ENCODE results near the gene SLC39A6.
A peak's percentile ranks its signal among the peaks of the same experiment; 100 is the strongest.

SLC39A6 gene

DNA sequence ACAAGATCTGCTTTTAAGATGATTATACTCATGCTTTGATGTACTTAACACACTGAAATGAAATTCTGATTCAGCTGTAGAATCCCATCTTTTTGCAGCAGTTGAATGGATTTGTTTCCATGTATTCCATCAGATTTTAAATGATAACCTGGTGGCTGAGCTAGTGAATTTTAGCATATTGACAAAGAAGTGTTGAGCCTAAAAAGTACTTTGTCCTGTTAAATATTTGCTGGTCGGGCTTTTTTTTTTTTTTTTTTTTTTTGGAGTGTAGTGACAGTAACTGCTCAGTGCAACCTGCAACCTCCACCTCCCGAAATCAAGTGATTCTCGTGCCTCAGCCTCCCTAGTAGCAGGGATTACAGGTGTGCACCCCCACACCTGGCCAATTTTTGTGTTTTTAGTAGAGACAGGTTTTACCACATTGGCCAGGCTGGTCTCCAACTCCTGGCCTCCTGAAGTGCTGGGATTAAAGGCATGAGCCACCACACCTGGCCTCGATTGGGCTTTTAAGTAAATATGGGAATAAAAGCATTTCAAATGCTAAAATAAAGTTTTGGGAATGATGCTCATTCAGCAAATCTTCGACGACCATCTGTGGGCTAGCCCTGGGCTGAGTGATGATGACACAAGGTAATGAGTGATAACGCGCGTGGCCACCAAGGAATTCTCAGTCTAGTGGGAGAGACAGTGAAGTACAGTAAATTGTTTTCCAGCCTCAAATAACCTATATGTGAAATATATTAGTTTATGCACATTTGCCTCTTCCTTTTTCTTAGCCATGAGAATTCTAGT, 2.7 kb upstream of the SLC39A6 start:
- Histone ChIP-seq H3K4me1 (ENCODE audit: control insufficient read depth, insufficient read depth, low read length) (no peaks in the 10 kb centered on the region; the same call in 1 of the 2 replicates), H3K9me3 (ENCODE audit: control insufficient read depth, insufficient read depth, low read depth, low read length) (no peaks in the 10 kb centered on the region), H3K27ac (ENCODE audit: extremely low read depth, low read depth, low read length) (no peak overlapping the region), H3K36me3 (ENCODE audit: control insufficient read depth in 2 of 2, insufficient read depth in 1 of 2, low read length in 2 of 2) (peaks cover 12 to 19% of the 10 kb centered on the region in 2 experiments), H3K4me3 (ENCODE audit: low read depth, low read length) (no peak overlapping the region)
- CTCF ChIA-PET: interaction anchor here (0.6 to 0.7 kb wide), 6 partner anchors 146 to 677 kb away, joined by 3 to 5 read pairs (median 3); no protein-coding TSS in a partner anchor
- TF ChIP-seq ZNF529 (tag by site-specific recombination; IDR thresholded peaks at IDR 0.05; ENCODE audit: insufficient replicate concordance) (no peak), SP3 (tag by site-specific recombination; IDR thresholded peaks at IDR 0.05) (no peak), YY2 (tag by site-specific recombination; IDR thresholded peaks at IDR 0.05) (no peak), ZSCAN5A (tag by site-specific recombination; IDR thresholded peaks at IDR 0.05) (no peak), ZNF155 (tag by site-specific recombination; IDR thresholded peaks at IDR 0.05) (no peak), GLI2 (tag by site-specific recombination; IDR thresholded peaks at IDR 0.05; ENCODE audit: borderline replicate concordance, low read depth) (no peak), ZNF114 (tag by site-specific recombination; IDR thresholded peaks at IDR 0.05) (no peak), SALL2 (tag by site-specific recombination; IDR thresholded peaks at IDR 0.05; ENCODE audit: borderline replicate concordance) (no peak), GLIS1 (tag by site-specific recombination; IDR thresholded peaks at IDR 0.05) (no peak), ZNF416 (tag by site-specific recombination; IDR thresholded peaks at IDR 0.05) (no peak), ZNF169 (tag by site-specific recombination; IDR thresholded peaks at IDR 0.05) (no peak), ZNF132 (tag by site-specific recombination; IDR thresholded peaks at IDR 0.05; ENCODE audit: borderline replicate concordance) (no peak), ZNF660 (tag by site-specific recombination; IDR thresholded peaks at IDR 0.05) (no peak)
- TF ChIP-seq, protein P1, sequence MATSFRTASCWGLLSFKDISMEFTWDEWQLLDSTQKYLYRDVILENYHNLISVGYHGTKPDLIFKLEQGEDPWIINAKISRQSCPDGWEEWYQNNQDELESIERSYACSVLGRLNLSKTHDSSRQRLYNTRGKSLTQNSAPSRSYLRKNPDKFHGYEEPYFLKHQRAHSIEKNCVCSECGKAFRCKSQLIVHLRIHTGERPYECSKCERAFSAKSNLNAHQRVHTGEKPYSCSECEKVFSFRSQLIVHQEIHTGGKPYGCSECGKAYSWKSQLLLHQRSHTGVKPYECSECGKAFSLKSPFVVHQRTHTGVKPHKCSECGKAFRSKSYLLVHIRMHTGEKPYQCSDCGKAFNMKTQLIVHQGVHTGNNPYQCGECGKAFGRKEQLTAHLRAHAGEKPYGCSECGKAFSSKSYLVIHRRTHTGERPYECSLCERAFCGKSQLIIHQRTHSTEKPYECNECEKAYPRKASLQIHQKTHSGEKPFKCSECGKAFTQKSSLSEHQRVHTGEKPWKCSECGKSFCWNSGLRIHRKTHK (tag by site-specific recombination; IDR thresholded peaks at IDR 0.05): no peak
- TF ChIP-seq, protein P2, sequence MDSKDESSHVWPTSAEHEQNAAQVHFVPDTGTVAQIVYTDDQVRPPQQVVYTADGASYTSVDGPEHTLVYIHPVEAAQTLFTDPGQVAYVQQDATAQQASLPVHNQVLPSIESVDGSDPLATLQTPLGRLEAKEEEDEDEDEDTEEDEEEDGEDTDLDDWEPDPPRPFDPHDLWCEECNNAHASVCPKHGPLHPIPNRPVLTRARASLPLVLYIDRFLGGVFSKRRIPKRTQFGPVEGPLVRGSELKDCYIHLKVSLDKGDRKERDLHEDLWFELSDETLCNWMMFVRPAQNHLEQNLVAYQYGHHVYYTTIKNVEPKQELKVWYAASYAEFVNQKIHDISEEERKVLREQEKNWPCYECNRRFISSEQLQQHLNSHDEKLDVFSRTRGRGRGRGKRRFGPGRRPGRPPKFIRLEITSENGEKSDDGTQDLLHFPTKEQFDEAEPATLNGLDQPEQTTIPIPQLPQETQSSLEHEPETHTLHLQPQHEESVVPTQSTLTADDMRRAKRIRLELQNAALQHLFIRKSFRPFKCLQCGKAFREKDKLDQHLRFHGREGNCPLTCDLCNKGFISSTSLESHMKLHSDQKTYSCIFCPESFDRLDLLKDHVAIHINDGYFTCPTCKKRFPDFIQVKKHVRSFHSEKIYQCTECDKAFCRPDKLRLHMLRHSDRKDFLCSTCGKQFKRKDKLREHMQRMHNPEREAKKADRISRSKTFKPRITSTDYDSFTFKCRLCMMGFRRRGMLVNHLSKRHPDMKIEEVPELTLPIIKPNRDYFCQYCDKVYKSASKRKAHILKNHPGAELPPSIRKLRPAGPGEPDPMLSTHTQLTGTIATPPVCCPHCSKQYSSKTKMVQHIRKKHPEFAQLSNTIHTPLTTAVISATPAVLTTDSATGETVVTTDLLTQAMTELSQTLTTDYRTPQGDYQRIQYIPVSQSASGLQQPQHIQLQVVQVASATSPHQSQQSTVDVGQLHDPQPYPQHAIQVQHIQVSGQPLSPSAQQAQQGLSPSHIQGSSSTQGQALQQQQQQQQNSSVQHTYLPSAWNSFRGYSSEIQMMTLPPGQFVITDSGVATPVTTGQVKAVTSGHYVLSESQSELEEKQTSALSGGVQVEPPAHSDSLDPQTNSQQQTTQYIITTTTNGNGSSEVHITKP (tag by site-specific recombination; IDR thresholded peaks at IDR 0.05): no peak
- POLR2A ChIA-PET: no interaction called here

DNA sequence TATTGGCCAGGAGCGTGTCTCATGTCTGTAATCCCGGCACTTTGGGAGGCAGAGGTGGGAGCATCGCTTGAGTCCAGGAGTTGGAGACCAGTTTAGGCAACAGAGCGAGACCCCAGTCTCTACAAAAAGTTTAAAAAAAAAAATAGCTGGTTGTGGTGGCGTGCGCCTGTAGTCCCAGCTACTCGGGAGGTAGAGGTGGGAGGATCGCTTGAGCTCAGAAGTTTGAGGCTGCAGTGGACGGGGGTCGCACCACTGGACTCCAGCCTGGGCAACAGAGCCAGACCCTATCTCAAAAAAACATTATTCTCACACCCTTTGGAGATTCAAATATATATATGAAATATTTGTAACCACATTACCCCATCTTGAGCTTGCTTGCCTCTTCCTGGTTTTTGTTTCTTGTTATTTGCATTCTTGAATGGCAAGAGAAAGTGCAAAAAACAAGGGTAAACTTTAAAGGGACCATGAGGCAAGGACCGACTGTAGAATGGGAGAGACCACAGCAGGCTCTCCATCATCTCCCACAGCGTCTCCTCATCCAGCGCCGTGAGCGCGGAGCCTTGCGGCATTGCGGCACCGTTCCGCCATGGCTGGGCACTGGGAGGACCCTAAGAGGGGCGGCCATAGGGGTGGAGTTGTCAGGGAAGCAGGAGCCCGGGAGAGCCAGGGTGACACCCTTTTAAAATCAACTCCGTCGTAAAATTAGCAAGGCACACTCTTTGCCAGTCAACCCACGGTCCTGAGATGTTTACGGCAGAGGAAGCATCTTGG, 1.9 kb upstream of the SLC39A6 start:
- no peak overlapping the region for H3K27ac ChIP-seq (ENCODE audit: extremely low read depth, low read depth, low read length)
- ChIA-PET POLR2A (no interaction called here), CTCF (interaction anchor here (0.6 to 3.4 kb wide), 10 partner anchors 31 to 1213 kb away, joined by 3 to 11 read pairs (median 3); no protein-coding TSS in a partner anchor)
- peak overlapping the region; percentile 62 for H3K4me3 ChIP-seq (ENCODE audit: low read depth, low read length)
- no peaks in the 10 kb centered on the region; the same call in 1 of the 2 replicates for H3K4me1 ChIP-seq (ENCODE audit: control insufficient read depth, insufficient read depth, low read length)
- TF ChIP-seq ZNF121 (tag by site-specific recombination; IDR thresholded peaks at IDR 0.05) (0 out of 2 replicates have a peak, but pooled peaks have one; percentile 43), ZNF837 (tag by site-specific recombination; IDR thresholded peaks at IDR 0.05) (no peak), KLF7 (tag by site-specific recombination; IDR thresholded peaks at IDR 0.05; ENCODE audit: borderline replicate concordance) (no peak), ZNF366 (tag by site-specific recombination; conservative IDR thresholded peaks at IDR 0.05) (no peak), ZNF501 (tag by site-specific recombination; IDR thresholded peaks at IDR 0.05) (no peak)
- H3K9me3 ChIP-seq (ENCODE audit: control insufficient read depth, insufficient read depth, low read depth, low read length): no peaks in the 10 kb centered on the region
- H3K36me3 ChIP-seq (ENCODE audit: control insufficient read depth in 2 of 2, insufficient read depth in 1 of 2, low read length in 2 of 2): peaks cover 4 to 16% of the 10 kb centered on the region in 2 experiments
